Activated CD8-positive, alpha-beta memory T cell treated with anti-CD3 and anti-CD28 coated beads, Interleukin-2, amount 50 U/mL, for 1 hour (primary cell): ENCODE data around the gene MAP2K4.

Experiments used
- DNase-seq: peaks from one replicate; pipeline ENCODE4 v3.0.0-alpha.2; 2020; ENCODE audit errors: extremely low read depth

Gene MAP2K4

GRCh38 chr17:12088035-12088434, 67.4 kb downstream of the MAP2K4 start:
- no peak for DNase-seq

GRCh38 chr17:12089809-12090384, 69.2 kb downstream of the MAP2K4 start:
- DNase-seq, result no peak

GRCh38 chr17:12094336-12094735, 73.7 kb downstream of the MAP2K4 start:
- DNase-seq, result no peak

- DNase-seq, result no peak
These were observed 74.8 kb downstream of the MAP2K4 start for GRCh38 chr17:12095522-12095921.

GRCh38 chr17:12097326-12097725, 76.6 kb downstream of the MAP2K4 start:
- no peak for DNase-seq

- no peak for DNase-seq
These were observed 77.9 kb downstream of the MAP2K4 start for GRCh38 chr17:12098568-12098967.

GRCh38 chr17:12099412-12099811, 78.7 kb downstream of the MAP2K4 start:
- no peak for DNase-seq

GRCh38 chr17:12104831-12105230, 84.2 kb downstream of the MAP2K4 start:
- no peak for DNase-seq

- DNase-seq, result no peak
These were observed 87.2 kb downstream of the MAP2K4 start for GRCh38 chr17:12107905-12108304.

GRCh38 chr17:12110906-12111305, 90.2 kb downstream of the MAP2K4 start:
- DNase-seq, result no peak

- no peak for DNase-seq
These were observed 92.5 kb downstream of the MAP2K4 start for GRCh38 chr17:12113156-12113555.

- no peak for DNase-seq
These were observed 94.2 kb downstream of the MAP2K4 start for GRCh38 chr17:12114686-12115418.

- DNase-seq, result no peak
These were observed 95.5 kb downstream of the MAP2K4 start for GRCh38 chr17:12116143-12116542.

- DNase-seq, result no peak
These were observed 97.9 kb downstream of the MAP2K4 start for GRCh38 chr17:12118617-12119016.

GRCh38 chr17:12122075-12122474, 101.4 kb downstream of the MAP2K4 start:
- DNase-seq, result no peak

GRCh38 chr17:12127177-12127576, 106.5 kb downstream of the MAP2K4 start:
- DNase-seq, result no peak

- no peak for DNase-seq
These were observed 107.0 kb downstream of the MAP2K4 start for GRCh38 chr17:12127667-12128066.

- DNase-seq, result no peak
These were observed 108.3 kb downstream of the MAP2K4 start for GRCh38 chr17:12128946-12129345.

- no peak for DNase-seq
These were observed 112.5 kb downstream of the MAP2K4 start for GRCh38 chr17:12133183-12133582.

GRCh38 chr17:12134101-12134500, 113.4 kb downstream of the MAP2K4 start:
- DNase-seq, result no peak

GRCh38 chr17:12134587-12134986, 113.9 kb downstream of the MAP2K4 start:
- DNase-seq, result no peak

- DNase-seq, result no peak
These were observed 115.6 kb downstream of the MAP2K4 start for GRCh38 chr17:12136243-12136642.

- no peak for DNase-seq
These were observed 116.0 kb downstream of the MAP2K4 start for GRCh38 chr17:12136646-12137045.

GRCh38 chr17:12137859-12138258, 117.2 kb downstream of the MAP2K4 start:
- DNase-seq, result no peak
